GM23338 (cell line): Measurements from ENCODE around the gene SMIM44. TPM values are rescaled to one million over a fixed set of nuclear protein-coding genes. Genes with fewer than 3 reads are reported as not detected.
A peak's percentile ranks its signal among the peaks of the same experiment; 100 is the strongest.

Source experiments
- ATAC-seq: fragments of 200-7000 bp; cut with Tn5 transposase; 3 replicates; pipeline ENCODE4 v1.9.1; 2020
- DNase-seq: peaks from one replicate; pipeline ENCODE4 v3.0.0-alpha.2; 2015; ENCODE audit warnings: low spot score
- H2AFZ ChIP-seq: fragments of 200-600 bp; sonication (generic); 2 replicates; pipeline ENCODE4 v1.8.0; 2016; ENCODE audit warnings: antibody characterized with exemption, mild to moderate bottlenecking, moderate library complexity
- H3F3A ChIP-seq: fragments of 200-600 bp; sonication (generic); replicated peaks from 2 replicates; pipeline ENCODE4 v1.8.0; 2017; ENCODE audit warnings: antibody characterized with exemption, mixed run types, low read depth
- H3K27ac ChIP-seq: fragments of 200-600 bp; sonication (generic); 2 replicates; pipeline ENCODE4 v1.6.1; 2016; ENCODE audit warnings: low read depth
- H3K27me3 ChIP-seq: fragments of 200-600 bp; sonication (generic); 2 replicates; pipeline ENCODE4 v1.8.0; 2016; ENCODE audit warnings: mild to moderate bottlenecking, mixed run types, moderate library complexity; ENCODE audit not compliant: insufficient read depth
- H3K36me3 ChIP-seq: fragments of 200-600 bp; sonication (generic); 2 replicates; pipeline ENCODE4 v1.8.0; 2016; ENCODE audit warnings: mild to moderate bottlenecking; ENCODE audit not compliant: insufficient read depth
- H3K4me1 ChIP-seq: fragments of 200-600 bp; sonication (generic); 2 replicates; pipeline ENCODE4 v1.8.0; 2016; ENCODE audit warnings: mild to moderate bottlenecking, moderate library complexity; ENCODE audit not compliant: insufficient read depth
- H3K4me2 ChIP-seq: fragments of 200-600 bp; sonication (generic); 2 replicates; pipeline ENCODE4 v1.7.1; 2017; ENCODE audit warnings: mixed run types
- H3K4me3 ChIP-seq: fragments of 200-600 bp; sonication (generic); 2 replicates; pipeline ENCODE4 v1.6.1; 2016; ENCODE audit warnings: mixed run types
- H3K79me2 ChIP-seq: fragments of 200-600 bp; sonication (generic); replicated peaks from 2 replicates; pipeline ENCODE4 v1.8.0; 2017; ENCODE audit warnings: mild to moderate bottlenecking; ENCODE audit not compliant: insufficient read depth
- H3K9me2 ChIP-seq: fragments of 200-600 bp; sonication (generic); 2 replicates; pipeline ENCODE4 v1.8.0; 2017; ENCODE audit not compliant: insufficient read depth
- H4K20me1 ChIP-seq: fragments of 200-600 bp; sonication (generic); replicated peaks from 2 replicates; pipeline ENCODE4 v1.8.0; 2017; ENCODE audit warnings: mild to moderate bottlenecking; ENCODE audit not compliant: insufficient read depth
- H3K27ac Mint-ChIP-seq: 2 replicates; pipeline ENCODE4 v1.8.0; 2020; ENCODE audit warnings: inconsistent platforms, mild to moderate bottlenecking, moderate library complexity, mixed read lengths
- H3K27me3 Mint-ChIP-seq: 3 replicates; pipeline ENCODE4 v1.8.0; 2022; ENCODE audit warnings: low read depth, mild to moderate bottlenecking, moderate library complexity, mixed read lengths, inconsistent platforms; ENCODE audit not compliant: insufficient read depth, poor library complexity
- H3K36me3 Mint-ChIP-seq: 3 replicates; pipeline ENCODE4 v1.8.0; 2021; ENCODE audit warnings: low read depth, mild to moderate bottlenecking, inconsistent platforms, moderate library complexity, mixed read lengths
- H3K4me1 Mint-ChIP-seq: 3 replicates; pipeline ENCODE4 v1.8.0; 2020; ENCODE audit warnings: mild to moderate bottlenecking, inconsistent platforms, mixed read lengths
- H3K4me3 Mint-ChIP-seq: 3 replicates; pipeline ENCODE4 v1.8.0; 2021; ENCODE audit warnings: moderate library complexity, mild to moderate bottlenecking, inconsistent platforms, mixed read lengths
- H3K9me3 Mint-ChIP-seq: 3 replicates; pipeline ENCODE4 v1.8.0; 2020; ENCODE audit warnings: moderate library complexity, mild to moderate bottlenecking, inconsistent platforms, mixed read lengths
- CREB1 ChIP-seq: fragments of 250-450 bp; sonication (Bioruptor Pico); IDR thresholded peaks from 2 replicates; pipeline ENCODE4 v1.5.0; 2020; ENCODE audit warnings: low read depth, mild to moderate bottlenecking, moderate library complexity
- CTCF ChIP-seq, 2 experiments: fragments of 200-600 bp in 1 of 2; sonication (generic) in 1 of 2; conservative IDR thresholded peaks; 2 replicates each; pipeline versions ENCODE4 v1.5.1 to v1.6.1; 2016 to 2017; ENCODE audit warnings: antibody characterized with exemption in 2 of 2, low read depth in 2 of 2, mild to moderate bottlenecking in 2 of 2, moderate library complexity in 1 of 2
- ETS1 ChIP-seq: IDR thresholded peaks from 2 replicates; pipeline ENCODE4 v1.6.1; 2016; ENCODE audit warnings: antibody characterized with exemption
- EZH2 ChIP-seq: fragments of 200-600 bp; sonication (generic); IDR thresholded peaks from one replicate; pipeline ENCODE4 v1.8.0; 2017; ENCODE audit warnings: antibody characterized with exemption, mild to moderate bottlenecking, low read depth; ENCODE audit not compliant: unreplicated experiment
- EZH2phosphoT487 ChIP-seq: fragments of 200-600 bp; sonication (generic); IDR thresholded peaks from one replicate; pipeline ENCODE4 v1.8.1; 2018; ENCODE audit warnings: antibody characterized with exemption; ENCODE audit not compliant: unreplicated experiment
- JUNB ChIP-seq: IDR thresholded peaks from one replicate; pipeline ENCODE4 v1.6.1; 2016; ENCODE audit warnings: antibody characterized with exemption; ENCODE audit not compliant: unreplicated experiment
- NANOG ChIP-seq: IDR thresholded peaks from 2 replicates; pipeline ENCODE4 v1.6.1; 2016; ENCODE audit warnings: antibody characterized with exemption, borderline replicate concordance
- POLR2AphosphoS5 ChIP-seq: IDR thresholded peaks from 2 replicates; pipeline ENCODE4 v1.6.1; 2016; ENCODE audit warnings: antibody characterized with exemption, low read depth
- REST ChIP-seq: IDR thresholded peaks from one replicate; pipeline ENCODE4 v1.6.1; 2018; ENCODE audit warnings: antibody characterized with exemption; ENCODE audit not compliant: unreplicated experiment
- STAT1 ChIP-seq: IDR thresholded peaks from one replicate; pipeline ENCODE4 v1.6.1; 2016; ENCODE audit warnings: antibody characterized with exemption; ENCODE audit not compliant: unreplicated experiment
- ZNF331 ChIP-seq: fragments of 250-450 bp; sonication (Bioruptor Pico); IDR thresholded peaks from 2 replicates; pipeline ENCODE4 v1.5.0; 2020; ENCODE audit warnings: low read depth, mild to moderate bottlenecking, moderate library complexity
- ZNF462 ChIP-seq: fragments of 250-450 bp; sonication (Bioruptor Pico); IDR thresholded peaks from 2 replicates; pipeline ENCODE4 v1.5.0; 2020; ENCODE audit warnings: mild to moderate bottlenecking, moderate library complexity
- polyA plus RNA-seq: library from polyadenylated mRNA; unstranded; fragments of >200 nt; fragmentation: Nextera tagmentation; extraction: Ambion mirVana; gene quantifications from 2 replicates; pipeline ENCODE4 v1.2.1, GENCODE V29; 2016
- total RNA-seq: library from RNA; depleted of rRNA; stranded (reverse); fragments of >200 nt; shearing (Covaris generic); gene quantifications from 2 replicates; pipeline ENCODE4 v1.2.3, GENCODE V29; 2014

SMIM44 gene
- total and polyA plus RNA-seq, 2 experiments from 2014 or later, result not detected

- TF ChIP-seq REST, result no peak
- no peak for TF ChIP-seq CTCF (conservative IDR thresholded peaks at IDR 0.05; ENCODE audit: low read depth in 2 of 2)
These were observed 34.4 kb upstream of the SMIM44 start (continued) for GRCh38 chr19:3517638-3518037.

- H3K27me3 Mint-ChIP-seq, result peaks cover 13% of the 10 kb centered on the region
- H3K79me2 ChIP-seq, result peaks cover 61% of the 10 kb centered on the region
- ATAC-seq, result no peak
- no peak for TF ChIP-seq ETS1
- no peak for TF ChIP-seq EZH2
- TF ChIP-seq JUNB, result no peak
- no peak for TF ChIP-seq NANOG
- no peak for TF ChIP-seq EZH2phosphoT487
- TF ChIP-seq STAT1, result no peak
- TF ChIP-seq ZNF462, result no peak
- no peak for TF ChIP-seq ZNF331
- TF ChIP-seq POLR2AphosphoS5, result no peak
- TF ChIP-seq CREB1 (CRISPR knock-in tag), result no peak
These were observed 33.5 kb upstream of the SMIM44 start for GRCh38 chr19:3516675-3517207.

More at GRCh38 chr19:3516675-3517207, 33.5 kb upstream of the SMIM44 start:
- Histone ChIP-seq H4K20me1 (no peaks in the 10 kb centered on the region; the same call in 1 of the 2 replicates), H3K9me2 (no peaks in the 10 kb centered on the region), H3K27ac (no peak overlapping the region), H3K4me1 (peaks cover 29% of the 10 kb centered on the region), H3K4me3 (no peak overlapping the region), H3K4me2 (no peak overlapping the region), H3F3A (no peaks in the 10 kb centered on the region), H3K27me3 (no peaks in the 10 kb centered on the region), H3K36me3 (no peaks in the 10 kb centered on the region), H2AFZ (no peak overlapping the region)
- DNase-seq, result no peak
- Mint-ChIP-seq H3K27ac (0 out of 2 replicates have a peak overlapping the region, but pooled peaks have one; percentile 31), H3K4me1 (peaks cover 43% of the 10 kb centered on the region), H3K36me3 (peaks cover 6% of the 10 kb centered on the region), H3K9me3 (no peaks in the 10 kb centered on the region; the same call in 2 of the 3 replicates), H3K4me3 (no peak overlapping the region)
